Ascending aorta (tissue), 2 donors: ENCODE results near the gene RIN3. TPM values are rescaled to one million over a fixed set of nuclear protein-coding genes. Genes with fewer than 3 reads are reported as not detected.

Experiments used
- DNase-seq, 2 donors: peaks; one replicate each; pipeline ENCODE4 v3.0.0-alpha.2; 2019; ENCODE audit warnings: low spot score in 2 of 2
- H3K27ac ChIP-seq, 2 donors: fragments of 200-600 bp; sonication (generic); one replicate each; pipeline ENCODE4 v1.5.1; 2016 to 2017; ENCODE audit warnings: mild to moderate bottlenecking in 1 of 2
- H3K27me3 ChIP-seq: fragments of 200-600 bp; sonication (generic); one replicate; pipeline ENCODE4 v1.5.1; 2017
- H3K36me3 ChIP-seq, 2 donors: fragments of 200-600 bp; sonication (generic); one replicate each; pipeline ENCODE4 v1.5.1; 2016
- H3K4me1 ChIP-seq, 2 donors: fragments of 200-600 bp; sonication (generic); one replicate each; pipeline ENCODE4 v1.5.1; 2016 to 2017; ENCODE audit warnings: mild to moderate bottlenecking in 1 of 2
- H3K4me3 ChIP-seq, 2 donors: fragments of 200-600 bp; sonication (generic); one replicate each; pipeline ENCODE4 v1.5.1; 2016 to 2017; ENCODE audit warnings: mild to moderate bottlenecking in 1 of 2
- H3K9me3 ChIP-seq, 2 donors: fragments of 200-600 bp; sonication (generic); one replicate each; pipeline ENCODE4 v1.5.1; 2016
- intact Hi-C: fragments of 100-400 bp; cut with DNase I; formaldehyde crosslinking; loops from one replicate; pipeline ENCODE4 v1.15.1; 2023
- total RNA-seq: library from RNA; depleted of rRNA; stranded (reverse); fragments of >200 nt; gene quantifications from one replicate; pipeline ENCODE4 v1.1.0, GENCODE V29; 2016
- TF ChIP-seq, protein P1 (sequence below), 3 experiments: fragments of 200-600 bp in 2 of 3; fragments of 450-650 bp in 1 of 3; sonication (generic) in 2 of 3; IDR thresholded peaks; one replicate each; pipeline ENCODE4 v1.5.1; 2016 to 2019; ENCODE audit warnings: antibody characterized with exemption in 3 of 3, mild to moderate bottlenecking in 1 of 3, moderate library complexity in 1 of 3

RIN3 gene
- total RNA-seq, 1 donor from 2014 or later, result 30.3 TPM

DNA sequence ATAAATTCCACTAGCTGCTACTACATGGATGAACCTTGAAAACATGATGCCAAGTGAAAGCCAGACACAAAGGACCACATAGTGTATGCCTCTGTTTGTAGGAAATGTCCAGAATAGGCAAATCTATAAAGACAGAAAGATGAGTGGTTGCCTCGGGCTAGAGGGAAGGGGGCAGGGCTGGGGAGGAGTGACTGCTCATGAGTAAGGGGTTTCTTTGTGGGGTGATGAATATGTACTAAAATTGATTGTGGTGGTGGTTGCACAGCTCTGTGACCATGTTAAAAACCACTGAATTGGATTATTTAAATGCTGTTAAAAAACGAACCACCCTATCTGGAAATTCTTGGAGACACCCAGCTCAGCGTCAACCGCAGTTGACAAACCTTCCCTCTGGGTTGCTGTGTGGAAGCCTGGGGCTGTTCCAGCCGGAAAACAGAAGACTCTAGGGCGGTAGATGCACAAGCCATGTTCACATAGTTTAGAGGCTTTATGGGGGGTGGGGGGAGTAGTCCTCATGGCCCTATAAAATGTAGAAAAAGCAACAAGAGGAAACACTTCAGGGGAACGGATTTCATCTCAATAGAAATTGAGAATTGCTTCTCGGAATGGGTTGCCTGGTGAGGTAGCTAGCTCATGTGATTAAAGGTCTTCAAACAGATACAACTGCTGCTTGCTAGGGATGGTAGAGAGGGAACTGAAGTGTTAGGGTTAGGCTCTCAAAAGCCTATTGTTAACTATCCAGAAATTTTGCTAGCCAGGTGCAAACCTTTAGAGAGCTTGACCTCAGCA is 29.4 kb downstream of the RIN3 start:
- Histone ChIP-seq H3K36me3 (no peaks in the 10 kb centered on the region), H3K27ac (peak overlapping the region; percentile 41 to 54), H3K27me3 (no peaks in the 10 kb centered on the region), H3K4me3 (no peak overlapping the region), H3K4me1 (peaks cover 9 to 18% of the 10 kb centered on the region in 2 donors), H3K9me3 (no peaks in the 10 kb centered on the region)
- intact Hi-C loops, result no loop called here
- no peak for DNase-seq
- TF ChIP-seq, protein P1, sequence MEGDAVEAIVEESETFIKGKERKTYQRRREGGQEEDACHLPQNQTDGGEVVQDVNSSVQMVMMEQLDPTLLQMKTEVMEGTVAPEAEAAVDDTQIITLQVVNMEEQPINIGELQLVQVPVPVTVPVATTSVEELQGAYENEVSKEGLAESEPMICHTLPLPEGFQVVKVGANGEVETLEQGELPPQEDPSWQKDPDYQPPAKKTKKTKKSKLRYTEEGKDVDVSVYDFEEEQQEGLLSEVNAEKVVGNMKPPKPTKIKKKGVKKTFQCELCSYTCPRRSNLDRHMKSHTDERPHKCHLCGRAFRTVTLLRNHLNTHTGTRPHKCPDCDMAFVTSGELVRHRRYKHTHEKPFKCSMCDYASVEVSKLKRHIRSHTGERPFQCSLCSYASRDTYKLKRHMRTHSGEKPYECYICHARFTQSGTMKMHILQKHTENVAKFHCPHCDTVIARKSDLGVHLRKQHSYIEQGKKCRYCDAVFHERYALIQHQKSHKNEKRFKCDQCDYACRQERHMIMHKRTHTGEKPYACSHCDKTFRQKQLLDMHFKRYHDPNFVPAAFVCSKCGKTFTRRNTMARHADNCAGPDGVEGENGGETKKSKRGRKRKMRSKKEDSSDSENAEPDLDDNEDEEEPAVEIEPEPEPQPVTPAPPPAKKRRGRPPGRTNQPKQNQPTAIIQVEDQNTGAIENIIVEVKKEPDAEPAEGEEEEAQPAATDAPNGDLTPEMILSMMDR (IDR thresholded peaks at IDR 0.05), result no peak

DNA sequence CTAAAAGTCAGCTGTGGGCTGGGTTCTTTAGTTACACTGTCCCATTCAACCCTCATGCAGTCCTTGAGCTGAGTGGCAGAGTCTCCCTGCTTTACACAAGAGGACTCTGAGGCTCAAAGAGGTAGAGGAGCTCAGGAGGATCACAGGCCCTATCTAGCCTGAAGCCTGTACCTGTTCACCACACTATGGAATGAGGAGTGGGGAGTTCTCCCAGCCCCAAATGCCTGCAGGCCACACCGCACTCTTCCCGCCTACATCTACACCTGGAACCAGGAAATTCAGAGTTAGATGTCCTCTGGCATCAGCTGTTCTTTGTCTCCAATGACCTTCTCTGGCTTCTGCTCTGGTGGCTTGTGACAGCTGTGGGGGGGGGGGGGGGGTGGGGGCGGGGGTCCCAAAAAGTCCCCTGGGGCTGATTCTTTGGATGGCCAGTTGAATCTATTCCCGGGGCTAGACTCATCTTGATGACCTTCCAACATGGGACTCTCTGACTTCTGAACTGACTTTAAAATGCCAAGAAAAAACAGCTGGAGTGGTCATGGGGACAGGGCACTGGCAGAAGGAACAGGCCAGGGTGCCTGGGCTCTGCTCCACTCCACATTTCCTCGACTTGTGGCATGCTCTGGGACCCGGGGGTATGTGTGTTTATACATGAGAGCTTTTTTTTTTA is 30.6 kb downstream of the RIN3 start:
- no peaks in the 10 kb centered on the region for H3K36me3 ChIP-seq
- no peak for DNase-seq
- H3K27me3 ChIP-seq, result no peaks in the 10 kb centered on the region
- TF ChIP-seq, protein P1 (IDR thresholded peaks at IDR 0.05), result no peak
- intact Hi-C loops, result no loop called here
- peaks cover 8 to 18% of the 10 kb centered on the region in 2 donors for H3K4me1 ChIP-seq
- H3K4me3 ChIP-seq, result no peak overlapping the region
- H3K27ac ChIP-seq, result peak overlapping the region; percentile 48 to 63
- H3K9me3 ChIP-seq, result no peaks in the 10 kb centered on the region

DNA sequence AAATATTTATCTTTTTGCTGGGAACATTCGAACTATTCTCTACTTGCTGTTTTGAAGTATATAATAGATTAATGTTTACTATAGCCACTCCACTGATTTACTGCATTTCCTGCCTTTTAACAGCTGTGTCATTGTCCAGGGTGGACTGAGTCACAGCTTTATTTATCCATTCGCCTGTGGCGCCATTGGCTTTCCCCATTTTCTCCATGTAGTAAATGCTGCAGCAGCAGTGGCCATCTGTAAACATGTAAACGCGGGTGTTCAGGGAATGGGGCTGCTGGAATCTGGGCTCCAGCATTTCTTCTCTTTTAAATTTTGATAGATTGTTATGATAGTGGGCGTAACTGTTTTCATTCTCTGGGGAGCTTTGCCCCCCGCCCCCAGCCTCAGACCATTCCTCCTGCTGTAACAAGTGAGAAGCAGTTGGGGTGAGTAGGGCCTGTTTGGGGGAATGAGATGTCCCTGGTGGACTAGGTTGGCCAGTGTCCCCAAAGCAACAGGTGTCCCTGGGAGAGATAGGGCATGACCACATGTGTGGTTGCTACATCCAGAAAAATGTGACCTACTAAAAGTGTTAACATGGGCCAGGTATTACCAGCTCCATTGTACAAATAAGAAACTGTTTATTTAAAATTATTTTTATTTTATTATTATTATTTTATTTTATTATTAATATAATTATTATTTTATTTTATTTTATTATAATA is 32.9 kb downstream of the RIN3 start:
- H3K36me3 ChIP-seq, result no peaks in the 10 kb centered on the region
- H3K9me3 ChIP-seq, result no peaks in the 10 kb centered on the region
- intact Hi-C loops, result no loop called here
- H3K4me1 ChIP-seq, result peaks cover 4 to 20% of the 10 kb centered on the region in 2 donors
- DNase-seq, result no peak
- no peaks in the 10 kb centered on the region for H3K27me3 ChIP-seq
- no peak overlapping the region for H3K4me3 ChIP-seq
- TF ChIP-seq, protein P1 (IDR thresholded peaks at IDR 0.05), result no peak
- peak overlapping the region in 1 of 2 donors; percentile 46 for H3K27ac ChIP-seq

DNA sequence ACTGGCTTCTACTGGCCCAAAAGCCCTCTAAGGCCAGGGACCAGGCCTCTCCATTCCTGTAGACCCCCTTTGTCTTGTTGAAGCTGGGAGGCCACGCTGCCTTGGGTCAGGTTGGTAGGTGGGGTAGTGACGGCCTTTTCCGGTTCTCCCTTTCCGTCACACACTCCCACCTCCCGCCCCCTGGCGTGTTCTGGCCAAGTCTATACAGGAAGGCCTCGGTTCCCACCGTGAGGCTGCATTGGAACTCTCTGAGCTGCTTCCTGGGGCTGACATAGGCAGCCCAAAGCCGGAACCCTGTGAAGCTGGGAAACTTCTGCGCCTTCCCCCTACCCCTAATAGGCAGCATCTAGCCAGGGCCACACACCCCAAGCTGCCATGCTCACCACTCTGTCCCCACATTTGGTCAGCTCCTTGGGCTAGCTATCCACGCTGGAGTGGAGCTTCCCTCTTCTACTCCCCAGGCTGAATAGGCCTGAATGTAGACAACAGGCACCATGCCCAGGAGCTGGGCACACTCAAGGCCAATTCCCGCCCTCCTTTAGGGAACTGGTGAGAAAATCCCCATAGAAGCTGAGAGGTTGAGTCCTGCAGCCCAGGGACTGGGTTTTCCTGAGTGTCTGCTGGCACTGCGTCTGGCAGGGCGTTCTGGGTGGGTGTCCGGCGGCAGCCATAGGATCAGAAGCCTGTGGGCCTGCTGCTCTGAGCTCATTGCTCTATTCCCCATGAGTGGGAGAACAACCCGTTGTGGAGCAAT is 35.7 kb downstream of the RIN3 start:
- H3K36me3 ChIP-seq, result no peaks in the 10 kb centered on the region
- intact Hi-C loops, result no loop called here
- DNase-seq, result no peak
- no peaks in the 10 kb centered on the region for H3K9me3 ChIP-seq
- peak overlapping the region; percentile 87 to 93 for H3K27ac ChIP-seq
- TF ChIP-seq, protein P1 (IDR thresholded peaks at IDR 0.05), result no peak
- H3K4me3 ChIP-seq, result peak overlapping the region; percentile 10 to 40
- H3K4me1 ChIP-seq, result peaks cover 16 to 39% of the 10 kb centered on the region in 2 donors
- H3K27me3 ChIP-seq, result no peaks in the 10 kb centered on the region

DNA sequence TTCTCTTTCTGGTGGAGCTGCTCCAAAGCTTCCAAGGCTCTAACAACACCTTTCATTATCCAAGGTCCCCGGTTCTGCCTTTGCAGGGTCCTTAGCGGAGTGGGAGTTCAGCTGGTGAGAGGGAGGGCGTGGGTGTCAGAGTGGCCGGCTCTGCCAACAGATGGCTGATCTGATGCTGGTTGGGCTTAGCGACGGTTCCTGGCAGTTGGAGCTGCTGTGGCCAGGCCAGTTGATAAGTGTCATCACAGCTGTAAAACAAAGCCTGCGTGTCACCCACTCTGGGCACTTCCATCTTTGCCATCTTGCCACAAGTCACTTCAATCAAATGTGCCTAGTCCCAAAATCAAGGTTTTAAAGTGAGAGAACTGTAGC is 36.3 kb downstream of the RIN3 start:
- Histone ChIP-seq H3K36me3 (no peaks in the 10 kb centered on the region), H3K9me3 (no peaks in the 10 kb centered on the region), H3K27ac (peak overlapping the region; percentile 87 to 93), H3K27me3 (no peaks in the 10 kb centered on the region), H3K4me1 (peaks cover 16 to 39% of the 10 kb centered on the region in 2 donors), H3K4me3 (peak overlapping the region; percentile 10 to 40)
- intact Hi-C loops, result loop anchor here (2.0 to 5.0 kb wide), 2 partner anchors 37 to 38 kb away; partner anchors contain the start of gene RIN3
- TF ChIP-seq, protein P1 (IDR thresholded peaks at IDR 0.05), result no peak
- peak in 1 of 2 donors; percentile 88 for DNase-seq
